SK-N-SH (cell line): ENCODE data around the gene VPS13C. TPM values are rescaled to one million over a fixed set of nuclear protein-coding genes. Genes with fewer than 3 reads are reported as not detected.
A peak's percentile ranks its signal among the peaks of the same experiment; 100 is the strongest.

Experiments
- CTCF ChIA-PET: fragments of 300-600, 350-600 bp; formaldehyde crosslinking; extraction: SDS; loops from one replicate; lab custom pipeline; 2021; lab: Yijun Ruan, JAX
- POLR2A ChIA-PET: fragments of 350-600 bp; sonication (Branson Sonifier 250); formaldehyde crosslinking; extraction: SDS; loops from one replicate; lab custom pipeline; 2020; ENCODE audit warnings: antibody characterized with exemption, inconsistent platforms; lab: Yijun Ruan, JAX
- DNase-seq: peaks from one replicate; pipeline ENCODE4 v3.0.0; 2012
- H2AFZ ChIP-seq: fragments of 200-600 bp; sonication (generic); 2 replicates; pipeline ENCODE4 v1.8.1; 2016; ENCODE audit warnings: antibody characterized with exemption, mild to moderate bottlenecking, low read depth
- H3F3A ChIP-seq: fragments of 200-600 bp; sonication (generic); replicated peaks from 2 replicates; pipeline ENCODE3; 2016; ENCODE audit warnings: antibody characterized with exemption, mild to moderate bottlenecking; ENCODE audit not compliant: insufficient read depth
- H3K27ac ChIP-seq, 2 experiments: fragments of 200-500 bp in 1 of 2; fragments of 200-600 bp in 1 of 2; sonication (Bioruptor generic) in 1 of 2; sonication (generic), shearing (Covaris generic) in 1 of 2; 2 replicates each; pipeline versions ENCODE4 v1.5.1 to v1.6.1; 2014 to 2016; ENCODE audit warnings: low read depth in 2 of 2, inconsistent platforms in 1 of 2, low read length in 1 of 2, mild to moderate bottlenecking in 1 of 2, mixed read lengths in 1 of 2
- H3K27me3 ChIP-seq: fragments of 200-600 bp; sonication (generic), shearing (Covaris generic); 2 replicates; pipeline ENCODE4 v1.6.1; 2016; ENCODE audit warnings: mixed run types; ENCODE audit not compliant: insufficient read depth
- H3K36me3 ChIP-seq, 2 experiments: fragments of 200-500 bp in 1 of 2; fragments of 200-600 bp in 1 of 2; sonication (Bioruptor generic) in 1 of 2; sonication (generic) in 1 of 2; replicated peaks in 1 of 2; 2 replicates each; pipeline versions ENCODE3 to v1.5.1; 2014 to 2016; ENCODE audit warnings: low read length in 1 of 2, mild to moderate bottlenecking in 1 of 2; ENCODE audit not compliant: insufficient read depth in 2 of 2, control insufficient read depth in 1 of 2
- H3K4me1 ChIP-seq, 2 experiments: fragments of 200-500 bp in 1 of 2; fragments of 200-600 bp in 1 of 2; sonication (Bioruptor generic) in 1 of 2; sonication (generic), shearing (Covaris generic) in 1 of 2; 2 replicates each; pipeline versions ENCODE4 v1.5.1 to v1.6.1; 2014 to 2016; ENCODE audit warnings: low read depth in 1 of 2, low read length in 1 of 2, mixed run types in 1 of 2; ENCODE audit not compliant: insufficient read depth in 2 of 2, control insufficient read depth in 1 of 2
- H3K4me2 ChIP-seq: fragments of 200-600 bp; sonication (generic), shearing (Covaris generic); 2 replicates; pipeline ENCODE4 v1.6.1; 2017; ENCODE audit warnings: mixed run types
- H3K4me3 ChIP-seq, 2 experiments: fragments of 200-500 bp in 1 of 2; fragments of 200-600 bp in 1 of 2; sonication (Bioruptor generic) in 1 of 2; sonication (generic), shearing (Covaris generic) in 1 of 2; 2 replicates each; pipeline versions ENCODE4 v1.5.1 to v1.8.1; 2014 to 2016; ENCODE audit warnings: low read depth in 2 of 2, inconsistent platforms in 1 of 2, low read length in 1 of 2, mild to moderate bottlenecking in 1 of 2, mixed read lengths in 1 of 2, moderate library complexity in 1 of 2
- H3K79me2 ChIP-seq: fragments of 200-600 bp; sonication (generic); 2 replicates; pipeline ENCODE4 v1.8.1; 2017; ENCODE audit warnings: mild to moderate bottlenecking; ENCODE audit not compliant: insufficient read depth
- H3K9ac ChIP-seq: fragments of 200-600 bp; sonication (generic); 2 replicates; pipeline ENCODE4 v1.6.1; 2017; ENCODE audit warnings: mixed run types
- H3K9me2 ChIP-seq: fragments of 200-600 bp; sonication (generic); 2 replicates; pipeline ENCODE4 v1.6.1; 2017; ENCODE audit warnings: mixed run types
- H3K9me3 ChIP-seq: fragments of 200-600 bp; sonication (generic); 2 replicates; pipeline ENCODE4 v1.6.1; 2017; ENCODE audit warnings: mixed run types, mild to moderate bottlenecking, moderate library complexity
- H4K20me1 ChIP-seq: fragments of 200-600 bp; sonication (generic); 2 replicates; pipeline ENCODE4 v1.6.1; 2017; ENCODE audit warnings: mild to moderate bottlenecking, mixed run types; ENCODE audit not compliant: insufficient read depth
- CTCF ChIP-seq: fragments of 200-600 bp; sonication (generic); IDR thresholded peaks from 2 replicates; pipeline ENCODE4 v1.6.1; 2017; ENCODE audit warnings: antibody characterized with exemption, mild to moderate bottlenecking, moderate library complexity
- ELF1 ChIP-seq: IDR thresholded peaks from 2 replicates; pipeline ENCODE4 v1.4.0; 2012
- GABPA ChIP-seq: IDR thresholded peaks from 2 replicates; pipeline ENCODE4 v1.4.0; 2012; ENCODE audit warnings: low read depth, mild to moderate bottlenecking
- IRF3 ChIP-seq: fragments of 150-350 bp; IDR thresholded peaks from 2 replicates; pipeline ENCODE4 v1.6.1; 2016; ENCODE audit warnings: mild to moderate bottlenecking, low read depth, low read length
- MAX ChIP-seq: IDR thresholded peaks from 2 replicates; pipeline ENCODE4 v1.4.0; 2012; ENCODE audit warnings: low read depth
- MXI1 ChIP-seq: IDR thresholded peaks from 2 replicates; pipeline ENCODE4 v1.6.1; 2012; ENCODE audit warnings: mild to moderate bottlenecking, low read depth, low read length, improper control_type of control experiment
- NFIC ChIP-seq: IDR thresholded peaks from 2 replicates; pipeline ENCODE4 v1.4.0; 2012; ENCODE audit warnings: borderline replicate concordance
- PBX3 ChIP-seq: IDR thresholded peaks from 2 replicates; pipeline ENCODE4; 2012
- RFX5 ChIP-seq: IDR thresholded peaks from 2 replicates; pipeline ENCODE4 v1.6.1; 2012; ENCODE audit warnings: mild to moderate bottlenecking, improper control_type of control experiment, low read length
- TAF1 ChIP-seq: IDR thresholded peaks from 2 replicates; pipeline ENCODE4 v1.6.1; 2012; ENCODE audit warnings: low read depth, mild to moderate bottlenecking, low read length, moderate library complexity, borderline replicate concordance
- TCF12 ChIP-seq: IDR thresholded peaks from 2 replicates; pipeline ENCODE4 v1.4.0; 2012
- USF1 ChIP-seq: IDR thresholded peaks from 2 replicates; pipeline ENCODE4 v1.4.0; 2012; ENCODE audit warnings: low read depth, borderline replicate concordance
- USF2 ChIP-seq: fragments of 150-350 bp; IDR thresholded peaks from 2 replicates; pipeline ENCODE4 v1.6.1; 2017; ENCODE audit warnings: antibody characterized with exemption, low read length, low read depth, borderline replicate concordance
- YY1 ChIP-seq: IDR thresholded peaks from 2 replicates; pipeline ENCODE4 v1.4.0; 2012; ENCODE audit warnings: low read depth, mild to moderate bottlenecking
- WGBS: methylation state at CpG from one replicate; pipeline ENCODE4 v1.1.6; 2017; ENCODE audit warnings: low lambda C conversion rate; 5-methylcytosine and 5-hydroxymethylcytosine counted together
- polyA plus RNA-seq, 3 experiments: library from polyadenylated mRNA; depleted of rRNA; stranded (reverse); fragments of >200 nt; gene quantifications; 2 replicates each; pipeline ENCODE4 v1.2.3, GENCODE V29; 2012

The VPS13C gene
- polyA plus RNA-seq, 1 of the 3 experiments (the other 2 are of a cell fraction), result 5.7 TPM

GRCh38 chr15:62068071-62068809 is 8.0 kb upstream of the VPS13C start:
- WGBS, result 2% methylated on average over 11 of the region's 103 CpGs
- POLR2A ChIA-PET, result no interaction called here
- peak; percentile 78 for DNase-seq
- H3K4me2 ChIP-seq, result peak overlapping the region; percentile 52; the same call in 1 of the 2 replicates
- no peak overlapping the region for H3K27ac ChIP-seq
- H4K20me1 ChIP-seq, result no peaks in the 10 kb centered on the region
- no peaks in the 10 kb centered on the region for H3K9me2 ChIP-seq
- peaks cover 10% of the 10 kb centered on the region for H3F3A ChIP-seq
- H2AFZ ChIP-seq, result peak overlapping the region; percentile 65; the same call in 1 of the 2 replicates
- no peaks in the 10 kb centered on the region; a peak in 1 of 4 replicates for H3K4me1 ChIP-seq
- H3K27me3 ChIP-seq, result no peaks in the 10 kb centered on the region
- TF ChIP-seq YY1, result no peak
- TF ChIP-seq TAF1, result no peak
- peak; percentile 34 for TF ChIP-seq CTCF
- TF ChIP-seq MXI1, result 0 out of 2 replicates have a peak, but pooled peaks have one; percentile 31
- no peak for TF ChIP-seq ELF1
- no peak for TF ChIP-seq TCF12
- TF ChIP-seq USF2, result no peak
- TF ChIP-seq PBX3, result no peak
- 0 out of 2 replicates have a peak, but pooled peaks have one; percentile 5 for TF ChIP-seq USF1
- no peak for TF ChIP-seq IRF3
- TF ChIP-seq RFX5, result no peak
- no peak for TF ChIP-seq NFIC
- TF ChIP-seq MAX, result peak; percentile 54; the same call in 1 of the 2 replicates
- no peak for TF ChIP-seq GABPA
- H3K36me3 ChIP-seq, result no peaks in the 10 kb centered on the region
- H3K9me3 ChIP-seq, result no peaks in the 10 kb centered on the region
- no peaks in the 10 kb centered on the region for H3K79me2 ChIP-seq
- peak overlapping the region; percentile 52 to 56 for H3K4me3 ChIP-seq
- peak overlapping the region; percentile 45; the same call in 1 of the 2 replicates for H3K9ac ChIP-seq
- CTCF ChIA-PET, result interaction anchor here (0.8 to 2.1 kb wide), 10 partner anchors 8 to 196 kb away, joined by 3 to 10 read pairs (median 4); partner anchors contain the start of gene VPS13C
